Endothelial cell of umbilical vein (primary cell): ENCODE data around the gene KCNH4. TPM values are rescaled to one million over a fixed set of nuclear protein-coding genes. Genes with fewer than 3 reads are reported as not detected.

Source experiments
- BruUV-seq: library from RNA; stranded (reverse); fragments of 400-500 nt; replicated peaks from 2 replicates; lab custom pipeline; 2021; lab: Mats Ljungman, UMichigan
- CTCF ChIA-PET: fragments of 300-600, 350-600 bp; sonication (Branson Sonifier 250); formaldehyde crosslinking; loops from one replicate; lab custom pipeline; 2021; ENCODE audit warnings: antibody characterized with exemption, inconsistent platforms; lab: Charles Lee
- POLR2A ChIA-PET: fragments of 300-600, 350-600 bp; sonication (Branson Sonifier 250); formaldehyde crosslinking; loops from one replicate; lab custom pipeline; 2021; ENCODE audit warnings: antibody characterized with exemption, inconsistent platforms; lab: Charles Lee
- DNase-seq: peaks from one replicate; pipeline ENCODE4 v3.0.0-alpha.2; 2011; ENCODE audit warnings: low read depth, low spot score
- FAIRE-seq: peaks from 2 replicates; lab custom pipeline; 2011; peaks lifted over from hg19 to GRCh38; lab: Jason Lieb, UNC
- H2AFZ ChIP-seq: 2 replicates; pipeline ENCODE4 v1.6.0; 2012; ENCODE audit warnings: low read depth, low read length, control low read depth, inconsistent platforms
- H3K27ac ChIP-seq: 2 replicates; pipeline ENCODE4 v1.5.1; 2011; ENCODE audit warnings: low read depth, mild to moderate bottlenecking, control low read depth, low read length, moderate library complexity; ENCODE audit not compliant: insufficient read depth
- H3K27me3 ChIP-seq, 2 experiments: 2 replicates each; pipeline versions ENCODE4 v1.6.0 to v1.6.1; 2011; ENCODE audit warnings: low read length in 2 of 2, mixed read lengths in 1 of 2; ENCODE audit not compliant: control insufficient read depth in 2 of 2, insufficient read depth in 2 of 2
- H3K36me3 ChIP-seq, 2 experiments: 2 replicates in 1 of 2; 3 replicates in 1 of 2; pipeline ENCODE4 v1.5.1; 2011; ENCODE audit warnings: low read length in 2 of 2, mild to moderate bottlenecking in 1 of 2, moderate library complexity in 1 of 2; ENCODE audit not compliant: control insufficient read depth in 2 of 2, insufficient read depth in 2 of 2; ENCODE audit errors: extremely low read depth in 1 of 2
- H3K4me1 ChIP-seq: 3 replicates; pipeline ENCODE4 v1.5.1; 2011; ENCODE audit warnings: mild to moderate bottlenecking, low read length; ENCODE audit not compliant: control insufficient read depth, insufficient read depth; ENCODE audit errors: extremely low read depth
- H3K4me2 ChIP-seq: 2 replicates; pipeline ENCODE4 v1.6.1; 2011; ENCODE audit warnings: low read length, control low read depth, mixed read lengths; ENCODE audit not compliant: insufficient read depth
- H3K4me3 ChIP-seq, 3 experiments: fragments of 200-600 bp in 1 of 3; sonication (generic), shearing (Covaris generic) in 1 of 3; replicated peaks in 1 of 3; 2 replicates each; pipeline ENCODE4 v1.5.1; 2011 to 2016; ENCODE audit warnings: control low read depth in 3 of 3, low read length in 3 of 3, mild to moderate bottlenecking in 2 of 3, inconsistent platforms in 1 of 3, low read depth in 1 of 3, moderate library complexity in 1 of 3; ENCODE audit not compliant: insufficient read depth in 1 of 3
- H3K79me2 ChIP-seq: 2 replicates; pipeline ENCODE4 v1.6.0; 2012; ENCODE audit warnings: low read length, inconsistent platforms; ENCODE audit not compliant: control insufficient read depth, insufficient read depth
- H3K9ac ChIP-seq: replicated peaks from 2 replicates; pipeline ENCODE3; 2011; ENCODE audit warnings: low read length, control low read depth; ENCODE audit not compliant: insufficient read depth; ENCODE audit errors: extremely low read depth
- H3K9me1 ChIP-seq: replicated peaks from 3 replicates; pipeline ENCODE4 v1.6.0; 2011; ENCODE audit warnings: mild to moderate bottlenecking, low read length; ENCODE audit not compliant: control insufficient read depth, insufficient read depth; ENCODE audit errors: extremely low read depth
- H3K9me3 ChIP-seq: replicated peaks from 2 replicates; pipeline ENCODE4 v1.5.1; 2012; ENCODE audit warnings: low read length, inconsistent platforms; ENCODE audit not compliant: control insufficient read depth, insufficient read depth
- H4K20me1 ChIP-seq: replicated peaks from 2 replicates; pipeline ENCODE3; 2011; ENCODE audit warnings: mild to moderate bottlenecking, low read length; ENCODE audit not compliant: control insufficient read depth, insufficient read depth; ENCODE audit errors: extremely low read depth
- EZH2 ChIP-seq: IDR thresholded peaks from 2 replicates; pipeline ENCODE4 v1.6.1; 2012; ENCODE audit warnings: borderline replicate concordance, low read depth, mild to moderate bottlenecking, moderate library complexity, low read length, inconsistent platforms; ENCODE audit not compliant: severe bottlenecking
- FOS ChIP-seq: IDR thresholded peaks from 2 replicates; pipeline ENCODE4 v1.6.1; 2011; ENCODE audit warnings: mild to moderate bottlenecking, low read length, moderate library complexity, borderline replicate concordance; ENCODE audit not compliant: insufficient read depth
- GATA2 ChIP-seq: IDR thresholded peaks from 2 replicates; pipeline ENCODE4 v1.7.0; 2011; ENCODE audit warnings: low read depth, mild to moderate bottlenecking, moderate library complexity, mixed read lengths, low read length; ENCODE audit not compliant: insufficient read length, insufficient read depth
- JUN ChIP-seq: IDR thresholded peaks from 2 replicates; pipeline ENCODE4 v1.6.1; 2011; ENCODE audit warnings: borderline replicate concordance, low read depth; ENCODE audit not compliant: insufficient read length, insufficient read depth
- MYC ChIP-seq: IDR thresholded peaks from one replicate; pipeline ENCODE4 v1.6.1; 2011; ENCODE audit warnings: mild to moderate bottlenecking, low read depth, low read length
- POLR2A ChIP-seq: IDR thresholded peaks from 2 replicates; pipeline ENCODE4 v1.6.1; 2012; ENCODE audit warnings: low read depth, mild to moderate bottlenecking, control low read depth, low read length
- POLR2AphosphoS5 ChIP-seq: IDR thresholded peaks from 2 replicates; pipeline ENCODE4 v1.6.1; 2012; ENCODE audit warnings: low read depth, mild to moderate bottlenecking, control low read depth, low read length, moderate library complexity; ENCODE audit not compliant: insufficient read depth
- dilution Hi-C: fragments of 300-500 bp; cut with MboI; formaldehyde crosslinking; loops from one replicate; pipeline ENCODE4 v1.15.0; 2019; ENCODE audit warnings: low sequenced_read_pairs; ENCODE audit not compliant: extremely low pct_ligation_motif_present
- intact Hi-C: fragments of 100-400 bp; cut with micrococcal nuclease; formaldehyde crosslinking; loops from one replicate; pipeline ENCODE4 v1.10.0; 2022
- polyA plus RNA-seq, 4 experiments: library from polyadenylated mRNA; depleted of rRNA in 3 of 4; stranded (reverse) in 3 of 4; unstranded in 1 of 4; fragments of >200 nt; gene quantifications; 2 replicates each; pipeline versions ENCODE4 v1.2.1 to v1.2.3, GENCODE V29; 2011 to 2012; ENCODE audit warnings: missing spikeins in 1 of 4
- total RNA-seq: library from RNA; stranded (reverse); gene quantifications from 2 replicates; pipeline ENCODE4 v1.2.3, GENCODE V29; 2021
- TF ChIP-seq, protein P1 (sequence below): IDR thresholded peaks from 2 replicates; pipeline ENCODE4 v1.6.1; 2011; ENCODE audit not compliant: insufficient read depth, insufficient read length
- TF ChIP-seq, protein P2 (sequence below), 2 donors: IDR thresholded peaks; 1 replicate in 1 of 2; 2 replicates in 1 of 2; pipeline ENCODE4 v1.5.1; 2011; ENCODE audit warnings: low read length in 2 of 2, mild to moderate bottlenecking in 2 of 2, moderate library complexity in 2 of 2, control low read depth in 1 of 2, inconsistent platforms in 1 of 2, low read depth in 1 of 2; ENCODE audit not compliant: insufficient read depth in 1 of 2; ENCODE audit errors: extremely low read depth in 1 of 2

Gene KCNH4
- total and polyA plus RNA-seq, 2 donors (not counting 3 experiments of a cell fraction or from before 2014, with no cell fraction given) = 0.11 TPM

GRCh38 chr17:42131232-42131631 is 49.7 kb downstream of the KCNH4 start:
- Histone ChIP-seq H3K27ac (peak overlapping the region; percentile 71), H3K4me1 (peaks cover 72% of the 10 kb centered on the region), H3K9me1 (no peaks in the 10 kb centered on the region), H3K36me3 (peaks cover 17 to 30% of the 10 kb centered on the region in 2 experiments), H4K20me1 (no peaks in the 10 kb centered on the region), H3K27me3 (no peaks in the 10 kb centered on the region), H3K9ac (peak overlapping the region; percentile 48), H3K4me2 (peak overlapping the region; percentile 83), H3K9me3 (no peaks in the 10 kb centered on the region), H3K4me3 (no peak overlapping the region), H3K79me2 (peaks cover 63% of the 10 kb centered on the region), H2AFZ (no peak overlapping the region)
- dilution Hi-C loops = no loop called here
- BruUV-seq = no TSS peak
- intact Hi-C loops = loop anchor here (10.0 kb wide), 2 partner anchors 144 to 394 kb away; partner anchors contain the start of gene STAT5B
- POLR2A ChIA-PET = no interaction called here
- TF ChIP-seq JUN (no peak), GATA2 (no peak), MYC (no peak), FOS (no peak), POLR2AphosphoS5 (no peak), POLR2A (no peak), EZH2 (no peak)
- TF ChIP-seq, protein P1, sequence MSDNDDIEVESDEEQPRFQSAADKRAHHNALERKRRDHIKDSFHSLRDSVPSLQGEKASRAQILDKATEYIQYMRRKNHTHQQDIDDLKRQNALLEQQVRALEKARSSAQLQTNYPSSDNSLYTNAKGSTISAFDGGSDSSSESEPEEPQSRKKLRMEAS = no peak
- TF ChIP-seq, protein P2, sequence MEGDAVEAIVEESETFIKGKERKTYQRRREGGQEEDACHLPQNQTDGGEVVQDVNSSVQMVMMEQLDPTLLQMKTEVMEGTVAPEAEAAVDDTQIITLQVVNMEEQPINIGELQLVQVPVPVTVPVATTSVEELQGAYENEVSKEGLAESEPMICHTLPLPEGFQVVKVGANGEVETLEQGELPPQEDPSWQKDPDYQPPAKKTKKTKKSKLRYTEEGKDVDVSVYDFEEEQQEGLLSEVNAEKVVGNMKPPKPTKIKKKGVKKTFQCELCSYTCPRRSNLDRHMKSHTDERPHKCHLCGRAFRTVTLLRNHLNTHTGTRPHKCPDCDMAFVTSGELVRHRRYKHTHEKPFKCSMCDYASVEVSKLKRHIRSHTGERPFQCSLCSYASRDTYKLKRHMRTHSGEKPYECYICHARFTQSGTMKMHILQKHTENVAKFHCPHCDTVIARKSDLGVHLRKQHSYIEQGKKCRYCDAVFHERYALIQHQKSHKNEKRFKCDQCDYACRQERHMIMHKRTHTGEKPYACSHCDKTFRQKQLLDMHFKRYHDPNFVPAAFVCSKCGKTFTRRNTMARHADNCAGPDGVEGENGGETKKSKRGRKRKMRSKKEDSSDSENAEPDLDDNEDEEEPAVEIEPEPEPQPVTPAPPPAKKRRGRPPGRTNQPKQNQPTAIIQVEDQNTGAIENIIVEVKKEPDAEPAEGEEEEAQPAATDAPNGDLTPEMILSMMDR (IDR thresholded peaks at IDR 0.05; ENCODE audit: extremely low read depth in 1 of 2, insufficient read depth in 1 of 2, low read depth in 1 of 2, low read length in 2 of 2) = no peak
- DNase-seq (no peak), FAIRE-seq (peak; percentile 70)
- CTCF ChIA-PET = interaction anchor here (1.1 to 1.9 kb wide), 6 partner anchors 18 to 91 kb away, joined by 3 to 12 read pairs (median 4); partner anchors contain the start of gene KCNH4
